ENCODE data around the gene NOC3L.

DNA sequence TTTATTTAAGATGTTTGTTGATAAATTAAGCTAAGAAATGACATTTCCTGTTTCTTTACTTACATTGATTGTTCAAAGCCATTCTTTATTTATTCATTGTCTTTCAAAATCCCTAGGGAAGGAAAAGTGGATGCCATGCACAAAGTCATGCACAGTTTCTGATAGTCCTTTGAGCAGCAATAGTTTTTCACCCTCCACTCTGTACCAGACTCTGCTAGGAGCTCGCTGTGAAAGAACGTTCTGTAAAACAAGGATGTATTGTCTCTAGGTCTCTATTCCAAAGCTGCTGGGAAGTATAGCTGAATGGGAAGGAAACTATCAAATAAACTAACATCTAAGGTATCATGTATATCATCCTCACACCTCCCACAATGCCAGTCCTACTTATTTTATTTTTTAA, 7.8 kb upstream of the NOC3L start:
- TF ChIP-seq ZNF138 (tag by site-specific recombination; IDR thresholded peaks at IDR 0.05; ENCODE audit: borderline replicate concordance): no peak
- TF ChIP-seq, protein P1, sequence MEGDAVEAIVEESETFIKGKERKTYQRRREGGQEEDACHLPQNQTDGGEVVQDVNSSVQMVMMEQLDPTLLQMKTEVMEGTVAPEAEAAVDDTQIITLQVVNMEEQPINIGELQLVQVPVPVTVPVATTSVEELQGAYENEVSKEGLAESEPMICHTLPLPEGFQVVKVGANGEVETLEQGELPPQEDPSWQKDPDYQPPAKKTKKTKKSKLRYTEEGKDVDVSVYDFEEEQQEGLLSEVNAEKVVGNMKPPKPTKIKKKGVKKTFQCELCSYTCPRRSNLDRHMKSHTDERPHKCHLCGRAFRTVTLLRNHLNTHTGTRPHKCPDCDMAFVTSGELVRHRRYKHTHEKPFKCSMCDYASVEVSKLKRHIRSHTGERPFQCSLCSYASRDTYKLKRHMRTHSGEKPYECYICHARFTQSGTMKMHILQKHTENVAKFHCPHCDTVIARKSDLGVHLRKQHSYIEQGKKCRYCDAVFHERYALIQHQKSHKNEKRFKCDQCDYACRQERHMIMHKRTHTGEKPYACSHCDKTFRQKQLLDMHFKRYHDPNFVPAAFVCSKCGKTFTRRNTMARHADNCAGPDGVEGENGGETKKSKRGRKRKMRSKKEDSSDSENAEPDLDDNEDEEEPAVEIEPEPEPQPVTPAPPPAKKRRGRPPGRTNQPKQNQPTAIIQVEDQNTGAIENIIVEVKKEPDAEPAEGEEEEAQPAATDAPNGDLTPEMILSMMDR (tag by site-specific recombination; IDR thresholded peaks at IDR 0.05): no peak
- TF ChIP-seq ZNF2 (tag by site-specific recombination; IDR thresholded peaks at IDR 0.05): no peak

Measured in HEK293 (cell line).